HG02870 (cell line): ENCODE results near the gene TUT4.
A peak's percentile ranks its signal among the peaks of the same experiment; 100 is the strongest.

ENCODE experiments used
- ATAC-seq: cut with Tn5 transposase; IDR thresholded peaks from one replicate; pipeline ENCODE4 v1.9.1; 2021; ENCODE audit warnings: mild to moderate bottlenecking, moderate library complexity; ENCODE audit not compliant: unreplicated experiment

The TUT4 gene

GRCh38 chr1:52533713-52534112 is 19.2 kb downstream of the TUT4 start:
- no peak for ATAC-seq

GRCh38 chr1:52532731-52533327 is 20.1 kb downstream of the TUT4 start:
- no peak for ATAC-seq

- ATAC-seq, result no peak
These were observed 20.6 kb downstream of the TUT4 start for GRCh38 chr1:52532247-52532646.

GRCh38 chr1:52531249-52531872 is 21.5 kb downstream of the TUT4 start:
- no peak for ATAC-seq

GRCh38 chr1:52530563-52531144 is 22.2 kb downstream of the TUT4 start:
- ATAC-seq, result no peak

- no peak for ATAC-seq
These were observed 29.5 kb downstream of the TUT4 start for GRCh38 chr1:52523376-52523775.

GRCh38 chr1:52520148-52520547 is 32.7 kb downstream of the TUT4 start:
- ATAC-seq, result peak; percentile 70

- no peak for ATAC-seq
These were observed 33.9 kb downstream of the TUT4 start for GRCh38 chr1:52518962-52519361.

- ATAC-seq, result no peak
These were observed 40.9 kb downstream of the TUT4 start for GRCh38 chr1:52511851-52512615.

- no peak for ATAC-seq
These were observed 41.5 kb downstream of the TUT4 start for GRCh38 chr1:52511439-52511838.

GRCh38 chr1:52506920-52507546 is 45.9 kb downstream of the TUT4 start:
- ATAC-seq, result no peak

GRCh38 chr1:52506349-52506748 is 46.5 kb downstream of the TUT4 start:
- ATAC-seq, result no peak

- no peak for ATAC-seq
These were observed 48.2 kb downstream of the TUT4 start for GRCh38 chr1:52504720-52505119.

- no peak for ATAC-seq
These were observed 49.2 kb downstream of the TUT4 start for GRCh38 chr1:52503706-52504105.

- ATAC-seq, result no peak
These were observed 50.1 kb downstream of the TUT4 start for GRCh38 chr1:52502789-52503188.

GRCh38 chr1:52487632-52488031 is 65.3 kb downstream of the TUT4 start:
- ATAC-seq, result no peak

GRCh38 chr1:52482326-52483004 is 70.4 kb downstream of the TUT4 start:
- no peak for ATAC-seq

GRCh38 chr1:52479076-52479475 is 73.8 kb downstream of the TUT4 start:
- no peak for ATAC-seq

GRCh38 chr1:52477876-52478275 is 75.0 kb downstream of the TUT4 start:
- ATAC-seq, result no peak

- ATAC-seq, result no peak
These were observed 75.9 kb downstream of the TUT4 start for GRCh38 chr1:52476943-52477342.

GRCh38 chr1:52474807-52475206 is 78.1 kb downstream of the TUT4 start:
- no peak for ATAC-seq
